SK-N-MC (cell line): ENCODE measurements around the gene CHRND.

Experiments
- EZH2 ChIP-seq: fragments of 200-600 bp; sonication (generic); IDR thresholded peaks from one replicate; pipeline ENCODE4 v1.6.1; 2017; ENCODE audit warnings: antibody characterized with exemption
- POLR2AphosphoS5 ChIP-seq: IDR thresholded peaks from 2 replicates; pipeline ENCODE4 v1.6.1; 2012; ENCODE audit warnings: mild to moderate bottlenecking, low read depth, low read length, borderline replicate concordance

- peak; percentile 29 for TF ChIP-seq EZH2
- no peak for TF ChIP-seq POLR2AphosphoS5
Observed at GRCh38 chr2:232502911-232503808, 22.8 kb upstream of the CHRND start.
